Pons (tissue), 1 donor: ENCODE measurements around the gene ZFTA.
"Not testable (repeated sequence)": the region's sequence is repeated elsewhere in the genome, so short reads cannot be mapped to it uniquely, and the experiment has no call there.

Experiments
- DNase-seq: peaks from one replicate; pipeline ENCODE4 v3.0.0-alpha.2; 2016; ENCODE audit warnings: low spot score

The ZFTA gene

DNA sequence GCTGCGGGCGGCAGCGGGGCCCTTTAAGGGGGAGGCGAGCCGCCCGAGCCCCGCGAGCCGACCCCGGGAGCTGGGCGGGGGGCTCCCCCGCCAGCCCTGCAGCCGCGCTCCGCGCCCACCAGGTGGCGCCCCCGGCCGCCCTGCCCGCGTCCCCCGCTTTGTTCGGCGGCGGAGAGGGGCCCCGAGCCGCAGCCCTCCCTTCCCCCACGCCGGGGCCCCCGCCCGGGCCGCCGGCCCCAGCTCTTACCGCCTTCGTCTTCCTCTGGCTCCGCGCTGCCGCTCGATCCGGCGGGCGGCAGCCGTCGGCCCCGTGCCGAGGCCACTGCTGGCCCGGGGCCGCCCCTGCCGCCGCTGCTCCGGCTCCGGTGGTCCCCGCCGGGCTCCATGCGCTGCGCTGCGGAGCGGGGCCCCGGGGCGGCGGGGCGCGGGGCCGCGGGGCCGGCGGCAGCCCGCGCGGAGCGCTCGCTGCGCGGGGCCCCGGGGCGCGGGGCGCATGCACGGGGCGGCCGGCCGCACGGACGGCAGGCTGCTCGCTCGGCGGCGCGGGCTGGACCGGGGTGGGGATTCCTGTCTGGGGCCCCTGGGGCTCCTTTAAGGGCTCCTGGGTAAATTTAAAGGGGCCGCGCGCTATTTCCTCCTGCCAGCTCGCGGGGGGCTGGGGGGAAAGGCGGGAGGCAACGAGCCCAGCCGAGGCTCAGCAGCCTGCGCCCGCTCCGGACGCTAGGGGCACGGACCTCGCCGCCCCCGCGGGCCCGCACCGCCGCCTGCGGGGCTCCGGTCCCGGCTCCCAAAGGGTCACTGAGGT lies at the start of gene ZFTA:
Gene ZFTA, minus strand, starts transcription at position 539 of the 805 bp plus-strand sequence. Its CDS starts 153 bp downstream, at position 386.
- no peak for DNase-seq

DNA sequence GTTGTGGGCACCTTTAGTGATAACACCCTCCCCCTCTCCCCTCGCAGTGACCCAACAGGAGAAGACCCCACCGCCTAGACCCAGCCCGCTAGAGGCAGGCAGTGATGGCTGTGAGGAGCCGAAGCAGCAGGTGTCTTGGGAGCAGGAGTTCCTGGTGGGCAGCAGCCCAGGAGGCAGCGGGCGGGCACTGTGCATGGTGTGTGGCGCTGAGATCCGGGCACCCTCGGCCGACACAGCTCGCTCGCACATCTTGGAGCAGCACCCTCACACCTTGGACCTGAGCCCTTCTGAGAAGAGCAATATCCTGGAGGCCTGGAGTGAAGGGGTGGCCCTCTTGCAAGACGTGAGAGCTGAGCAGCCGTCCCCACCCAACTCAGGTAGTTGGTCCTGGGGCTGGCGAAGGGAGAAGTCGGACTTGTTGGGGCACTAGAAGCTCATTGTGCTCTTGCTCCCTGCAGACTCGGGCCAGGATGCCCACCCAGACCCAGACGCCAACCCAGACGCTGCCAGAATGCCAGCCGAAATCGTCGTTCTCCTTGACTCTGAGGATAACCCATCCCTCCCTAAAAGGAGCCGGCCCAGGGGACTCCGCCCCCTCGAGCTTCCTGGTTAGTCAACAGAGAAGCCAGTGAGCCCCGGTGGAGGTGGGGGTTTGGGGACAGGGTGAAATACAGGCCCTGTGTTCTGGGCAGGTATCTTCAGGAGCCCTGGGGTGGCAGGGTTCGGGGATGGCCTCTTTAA lies 49.4 kb upstream of the ZFTA start:
- DNase-seq = no peak

DNA sequence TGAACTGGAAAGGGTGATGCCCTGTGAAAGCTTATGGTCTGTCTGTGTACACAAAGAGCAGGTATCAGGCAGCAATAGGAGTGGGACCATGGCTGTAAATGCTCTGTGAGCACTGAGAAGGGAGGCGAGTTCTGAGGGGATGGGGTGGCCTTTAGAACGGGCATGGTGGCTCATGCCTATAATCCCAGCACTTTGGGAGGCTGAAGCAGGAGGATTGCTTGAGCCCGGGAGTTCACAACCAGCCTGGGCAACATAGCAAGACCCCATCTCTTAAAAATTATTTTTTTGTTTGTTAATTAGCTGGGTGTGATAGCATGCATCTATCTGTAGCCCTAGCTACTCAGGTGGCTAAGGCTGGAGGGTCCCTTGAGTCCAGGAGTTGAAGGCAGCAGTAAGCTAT lies 48.2 kb upstream of the ZFTA start:
- DNase-seq = no peak

DNA sequence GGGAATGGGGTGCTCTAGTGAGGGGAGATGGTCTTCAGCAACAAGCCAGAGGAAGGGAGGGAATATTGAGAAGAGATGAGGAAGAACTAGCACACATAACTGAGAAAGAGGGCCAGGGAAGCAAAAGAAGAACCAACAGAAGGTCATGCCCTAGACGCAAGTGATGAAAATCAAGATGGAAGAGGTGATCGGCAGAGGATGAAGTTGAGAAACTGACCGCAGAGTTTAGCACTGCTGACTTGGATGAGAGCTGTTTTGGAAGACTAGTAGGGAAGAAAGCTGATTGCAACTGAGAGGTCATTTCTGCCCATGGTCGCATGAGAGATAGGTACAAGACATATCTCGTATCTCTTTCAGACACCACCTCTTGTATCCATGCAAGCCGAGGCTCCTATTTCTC lies 47.6 kb upstream of the ZFTA start:
- DNase-seq = no peak

DNA sequence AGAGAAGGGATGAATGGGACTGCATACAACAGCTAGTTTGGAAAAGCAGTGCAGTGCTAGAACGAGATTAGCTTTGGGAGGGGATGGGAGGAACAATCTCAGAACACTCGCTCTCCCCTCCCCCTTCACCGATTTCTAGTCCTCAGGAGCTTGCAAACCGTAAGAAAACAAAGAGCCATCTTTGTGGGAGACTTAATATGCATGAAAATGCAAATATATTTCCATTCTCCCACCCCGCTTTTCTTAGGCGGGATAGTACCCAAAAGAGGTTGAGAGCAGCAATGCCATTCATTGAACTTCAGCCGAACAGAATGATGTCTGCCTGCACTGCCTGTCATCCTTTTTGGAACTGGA lies 45.8 kb upstream of the ZFTA start:
- peak; percentile 9 for DNase-seq

DNA sequence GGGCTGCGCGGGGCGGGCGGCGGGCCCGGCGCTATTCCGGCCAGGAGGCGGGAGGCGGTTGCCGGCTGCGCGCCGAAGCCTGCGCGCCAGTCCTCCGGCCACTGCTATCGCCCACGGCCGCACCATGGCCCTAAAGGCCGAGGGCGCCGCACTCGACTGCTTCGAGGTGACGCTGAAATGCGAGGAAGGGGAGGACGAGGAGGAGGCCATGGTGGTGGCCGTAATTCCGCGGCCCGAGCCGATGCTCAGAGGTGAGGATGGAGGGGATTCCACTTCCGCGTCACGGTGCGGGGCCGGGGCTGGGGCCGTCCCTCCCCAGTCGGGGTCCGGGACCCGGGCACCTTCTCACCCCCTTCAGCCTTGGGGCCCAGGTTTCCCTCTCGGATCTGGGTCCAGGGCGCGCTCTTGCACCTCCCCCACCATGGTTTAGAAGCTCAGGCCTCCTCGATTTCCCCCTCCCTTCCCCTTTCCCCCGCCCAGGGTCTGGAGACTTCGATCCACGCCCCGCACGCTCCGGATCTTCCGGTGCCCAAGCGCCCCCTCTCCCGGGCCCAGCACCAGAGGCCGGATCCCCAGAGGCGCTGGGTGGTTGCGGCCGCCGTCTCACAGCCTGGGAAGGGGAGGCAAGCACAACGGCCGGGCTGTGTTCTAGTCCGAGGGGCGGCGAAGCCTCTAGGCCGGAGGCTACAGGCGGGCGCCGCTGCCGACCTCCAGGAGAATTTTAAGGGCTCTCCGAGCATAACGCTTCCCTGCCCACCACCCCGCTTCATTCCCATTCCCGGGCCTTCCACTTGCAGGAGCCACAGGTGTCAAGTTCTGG lies 45.2 kb upstream of the ZFTA start:
- DNase-seq = peak; percentile 8

DNA sequence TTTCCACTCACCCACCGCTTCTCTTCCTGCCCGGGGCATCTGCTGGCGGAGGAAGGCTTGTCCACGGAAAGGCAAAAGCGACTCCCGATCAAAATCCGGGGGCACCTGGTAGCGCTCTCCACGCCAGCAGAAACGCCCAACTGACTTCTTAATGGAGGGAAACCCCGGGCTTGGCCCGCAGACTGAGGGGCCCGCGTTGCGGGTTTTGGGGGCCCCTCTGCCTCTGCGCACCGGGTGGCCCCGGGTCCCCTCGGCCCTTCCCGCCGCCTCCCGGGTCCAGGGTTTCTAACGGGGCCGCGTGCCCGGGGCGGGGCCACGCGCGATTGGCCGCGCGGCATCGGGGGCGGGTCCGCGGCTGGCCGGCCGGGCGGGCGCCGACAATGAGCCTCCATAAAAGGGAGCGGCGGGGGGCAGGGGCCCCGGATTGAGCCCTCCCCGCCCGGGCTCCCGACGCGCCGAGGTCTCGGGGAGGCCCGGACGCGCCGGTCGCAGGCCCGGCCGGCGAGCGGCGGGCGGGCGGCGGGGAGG lies 44.5 kb upstream of the ZFTA start, which contains the start of gene SPINDOC:
Gene SPINDOC, plus strand, starts transcription at position 422 of the 528 bp plus-strand sequence. CDS start 231 bp downstream, outside the sequence.
- peak; percentile 58 for DNase-seq

DNA sequence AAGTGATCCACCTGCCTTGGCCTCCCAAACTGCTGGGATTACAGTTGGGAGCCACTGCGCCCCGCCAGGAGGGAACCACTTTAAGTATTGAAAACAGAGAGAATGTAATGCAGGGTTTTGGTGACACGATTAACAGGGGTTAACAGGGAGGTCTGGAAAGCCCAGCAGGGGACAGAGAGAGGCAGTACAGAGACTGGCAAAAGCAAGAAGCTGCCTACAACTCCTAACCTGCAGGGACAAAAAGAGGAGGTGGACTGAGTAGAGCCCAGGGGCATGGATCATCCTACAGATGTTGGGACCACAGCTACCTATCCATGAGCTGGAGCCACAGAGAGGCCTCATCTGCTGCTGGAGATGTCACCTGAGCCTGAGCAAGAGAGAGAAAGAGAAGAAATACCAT lies 42.9 kb upstream of the ZFTA start:
- no peak for DNase-seq

DNA sequence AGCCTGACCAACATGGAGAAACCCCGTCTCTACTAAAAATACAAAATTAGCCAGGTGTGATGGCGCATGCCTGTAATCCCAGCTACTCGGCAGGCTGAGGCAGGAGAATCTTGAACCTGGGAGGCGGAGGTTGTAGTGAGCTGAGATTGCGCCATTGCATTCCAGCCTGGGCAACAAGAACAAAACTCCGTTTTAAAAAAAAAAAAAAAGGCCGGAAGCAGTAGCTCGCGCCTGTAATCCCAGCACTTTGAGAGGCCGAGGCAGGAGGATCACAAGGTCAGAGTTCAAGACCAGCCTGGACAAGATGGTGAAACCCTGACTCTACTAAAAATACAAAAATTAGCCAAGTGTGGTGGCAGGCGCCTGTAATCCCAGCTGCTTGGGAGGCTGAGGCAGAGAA lies 41.8 kb upstream of the ZFTA start:
- DNase-seq = not testable (repeated sequence)

DNA sequence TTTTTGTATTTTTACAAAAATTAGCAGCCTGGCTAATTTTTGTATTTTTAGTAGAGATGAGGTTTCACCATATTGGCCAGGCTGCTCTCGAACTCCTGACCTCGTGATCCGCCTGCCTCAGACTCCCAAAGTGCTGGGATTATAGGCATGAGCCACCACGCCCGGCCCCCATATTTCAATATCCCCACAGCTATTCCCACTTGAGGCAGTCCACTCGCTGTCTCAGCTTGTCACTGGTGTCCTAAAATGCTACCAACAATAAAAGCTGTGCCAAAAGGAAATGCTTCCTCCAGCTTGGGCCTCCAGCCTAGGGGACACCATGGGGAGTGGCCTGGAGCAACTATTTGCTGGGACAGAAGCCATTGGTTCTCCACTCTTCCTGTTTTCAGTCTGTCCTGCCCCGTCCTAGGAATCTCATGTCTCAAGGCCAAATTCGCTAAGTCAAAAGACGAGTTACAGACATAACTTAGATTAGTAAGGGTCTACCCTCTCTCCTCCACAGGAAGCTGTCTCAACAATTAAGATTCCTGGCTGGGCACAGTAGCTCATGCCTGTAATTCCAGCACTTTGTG lies 37.4 kb upstream of the ZFTA start:
- no peak for DNase-seq

DNA sequence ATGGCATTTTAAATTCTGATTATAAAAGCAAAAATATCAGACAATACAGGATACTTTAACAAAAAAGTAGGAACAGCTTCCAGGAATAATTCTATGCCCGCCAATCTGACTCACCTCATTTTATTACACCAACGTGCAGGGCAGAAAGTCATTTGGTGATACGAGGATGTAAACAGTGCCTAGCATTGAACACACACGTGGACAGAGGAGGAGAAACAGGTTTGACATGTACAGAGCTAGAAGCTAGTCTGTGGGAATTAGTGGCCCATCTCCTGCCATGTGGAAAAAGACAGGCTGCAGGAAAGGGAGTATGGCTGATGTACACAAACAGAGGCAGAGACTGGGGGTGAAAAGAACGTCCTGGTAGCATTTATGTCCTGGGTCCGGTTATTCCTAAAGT lies 35.7 kb upstream of the ZFTA start:
- no peak for DNase-seq

DNA sequence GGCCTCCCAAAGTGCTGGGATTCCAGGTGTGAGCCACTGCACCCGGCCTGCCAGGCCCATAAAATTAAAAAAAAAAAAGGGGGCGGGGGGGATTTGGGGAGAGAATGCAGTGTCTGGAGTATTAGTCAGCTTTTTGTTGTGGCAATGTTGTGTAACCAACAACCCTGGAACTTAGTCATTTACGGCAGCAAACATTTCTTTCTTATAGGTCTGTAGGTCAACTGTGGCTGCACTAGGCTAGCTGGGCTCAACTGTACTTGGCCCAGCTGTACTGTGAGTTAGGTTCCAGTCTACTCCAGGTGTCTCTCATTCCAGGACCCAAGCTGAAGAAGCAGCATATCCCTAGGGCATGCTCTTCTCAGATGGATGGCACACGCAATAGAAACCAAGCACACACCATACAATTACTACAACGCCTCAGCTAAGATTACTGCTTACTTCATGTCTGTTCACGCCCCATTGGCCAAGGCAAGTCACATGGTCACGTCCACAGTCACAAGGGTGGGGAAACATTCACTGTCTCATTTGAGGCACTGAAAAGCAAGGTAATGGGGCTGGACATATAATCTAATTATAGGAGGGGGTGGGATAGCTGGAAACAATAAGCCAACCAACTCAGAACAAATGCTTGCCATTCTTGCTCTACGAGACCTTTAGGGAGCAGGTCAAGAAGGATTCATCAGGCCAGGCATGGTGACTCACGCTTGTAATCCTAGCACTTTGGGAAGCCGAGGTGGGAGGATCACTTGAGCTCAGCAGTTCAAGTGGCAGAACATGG lies 34.3 kb upstream of the ZFTA start:
- no peak for DNase-seq

DNA sequence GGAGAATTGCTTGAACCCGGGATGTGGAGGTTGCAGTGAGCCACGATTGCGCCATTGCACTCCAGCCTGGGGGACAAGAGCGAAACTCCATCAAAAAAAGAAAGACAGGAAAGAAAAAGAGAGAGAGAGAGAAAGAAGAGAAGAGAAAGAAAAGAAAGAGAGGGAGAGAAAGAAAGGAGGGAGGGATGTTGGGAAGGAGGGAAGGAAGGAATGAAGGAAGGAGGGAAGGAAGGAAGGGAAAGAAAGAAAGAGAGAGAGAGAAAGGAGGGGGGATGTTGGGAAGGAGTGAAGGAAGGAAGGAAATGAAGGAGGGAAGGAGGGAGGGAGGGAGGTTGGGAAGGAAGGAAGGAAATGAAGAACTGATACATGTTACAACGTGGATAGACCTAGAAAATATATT lies 32.3 kb upstream of the ZFTA start:
- no peak for DNase-seq

DNA sequence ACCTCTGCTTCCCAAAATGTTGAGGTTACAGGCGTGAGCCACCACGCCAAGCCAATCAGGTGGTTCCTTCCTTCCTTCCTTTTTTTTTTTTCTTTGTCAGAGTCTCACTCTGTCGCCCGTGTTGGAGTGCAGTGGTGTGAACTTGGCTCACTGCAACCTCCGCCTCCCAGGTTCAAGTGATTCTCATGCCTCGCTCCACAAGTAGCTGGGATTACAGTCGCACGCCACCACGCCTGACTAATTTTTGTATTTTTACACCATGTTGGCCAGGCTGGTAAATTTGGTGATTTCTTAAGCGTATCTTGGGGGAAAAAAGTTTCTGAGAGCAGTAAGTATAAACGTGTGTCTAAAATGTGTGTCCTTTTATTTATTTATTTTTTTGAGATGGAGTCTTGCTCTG lies 26.5 kb upstream of the ZFTA start:
- DNase-seq = no peak

DNA sequence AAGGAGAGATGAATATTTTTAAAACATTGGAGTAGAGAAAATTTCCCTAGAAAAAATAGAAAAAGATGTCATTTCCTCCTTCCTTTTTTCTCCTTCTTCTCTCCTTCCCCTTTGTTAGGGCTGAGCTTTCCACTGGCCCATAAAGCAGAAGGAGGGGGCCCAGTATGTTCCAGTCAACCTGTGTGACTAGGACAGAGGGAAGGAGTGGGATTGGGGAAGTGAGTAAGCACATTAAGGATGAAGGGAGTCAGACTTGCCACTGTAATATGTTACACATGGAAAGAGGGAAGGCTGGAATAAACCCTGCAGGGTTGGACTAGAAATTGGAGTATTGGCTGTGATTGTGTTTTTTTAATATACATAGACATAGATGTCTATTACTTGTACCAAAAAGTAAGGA lies 24.6 kb upstream of the ZFTA start:
- DNase-seq = no peak

DNA sequence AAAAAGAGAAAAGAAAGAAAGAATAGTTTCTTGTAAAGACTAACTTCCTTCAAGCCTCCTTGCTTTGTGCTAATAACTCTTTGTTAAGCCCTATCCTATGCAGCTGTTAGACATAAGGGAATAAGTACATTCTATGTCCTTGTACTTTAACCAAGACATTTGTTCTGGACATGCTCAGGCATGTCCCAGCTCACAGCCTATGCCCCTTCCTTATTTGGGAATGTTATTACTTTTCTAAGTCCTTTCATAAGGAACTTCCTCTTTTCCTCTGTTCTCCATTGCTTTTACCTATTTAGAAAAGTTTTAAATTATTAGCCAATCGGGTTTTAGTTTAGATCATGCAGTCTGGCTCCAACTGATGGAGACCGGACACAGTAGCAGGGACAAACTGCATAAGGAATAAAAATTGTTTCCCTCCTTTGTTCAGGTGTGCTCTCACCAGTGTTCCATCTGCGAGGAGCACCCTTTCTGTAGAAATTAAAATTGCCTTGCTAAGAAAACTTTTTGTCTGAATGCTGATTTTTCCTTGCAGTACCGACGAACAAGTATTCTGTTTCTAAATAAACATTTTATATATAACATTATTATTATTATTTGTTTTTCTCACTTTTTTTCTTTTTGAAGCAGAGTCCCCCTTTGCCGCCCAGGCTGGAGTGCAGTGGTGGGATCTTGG lies 23.1 kb upstream of the ZFTA start:
- DNase-seq = no peak

DNA sequence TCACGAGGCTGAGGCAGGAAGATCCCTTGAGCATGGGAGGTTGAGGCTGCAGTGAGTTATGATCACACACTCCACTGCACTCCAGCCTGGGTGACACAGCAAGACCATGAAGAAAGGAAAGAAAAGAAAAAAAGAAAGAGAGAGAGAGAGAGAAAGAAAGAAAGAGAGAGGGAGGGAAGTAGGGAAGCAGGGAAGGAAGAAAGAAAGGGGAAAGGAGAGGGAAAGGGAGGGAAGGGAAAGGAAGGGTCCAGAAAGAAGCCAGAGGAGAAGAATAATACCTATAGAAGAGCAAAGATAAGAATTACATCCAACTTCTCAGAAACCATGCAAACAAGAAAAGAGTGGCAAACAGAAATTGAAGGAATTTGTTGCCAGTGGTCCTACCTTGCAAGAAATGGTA lies 17.2 kb upstream of the ZFTA start:
- no peak for DNase-seq

DNA sequence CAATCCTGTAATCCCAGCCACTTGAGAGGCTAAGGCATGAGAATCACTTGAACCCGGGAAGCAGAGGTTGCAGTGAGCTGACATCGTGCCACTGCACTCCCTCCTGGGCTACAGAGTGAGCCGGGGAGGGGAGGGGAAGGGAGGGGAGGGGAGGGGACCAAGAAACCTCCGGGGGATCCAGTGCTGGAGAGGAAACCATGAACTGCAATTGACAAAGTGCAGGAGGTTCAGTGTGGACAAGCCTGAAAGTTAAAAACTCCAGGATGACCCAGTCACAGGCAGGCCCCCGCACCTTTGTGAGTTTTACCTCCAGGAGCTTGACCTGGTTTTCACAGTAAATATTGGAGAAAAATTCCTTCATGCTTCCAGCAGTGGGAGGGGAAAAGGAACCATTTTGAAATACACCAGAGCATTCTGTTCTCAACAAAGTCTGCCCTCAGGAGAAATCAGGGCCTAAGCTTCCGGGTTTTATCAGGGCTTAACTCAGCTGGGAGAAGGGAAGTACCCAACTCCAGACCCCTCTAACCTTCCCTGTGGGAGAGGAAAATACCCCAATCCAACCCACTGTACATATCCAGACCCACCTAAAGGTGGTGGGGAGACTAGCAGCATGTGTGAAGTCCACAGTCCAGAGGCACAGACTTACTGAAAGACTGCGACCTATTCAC lies 15.5 kb upstream of the ZFTA start:
- DNase-seq = no peak

DNA sequence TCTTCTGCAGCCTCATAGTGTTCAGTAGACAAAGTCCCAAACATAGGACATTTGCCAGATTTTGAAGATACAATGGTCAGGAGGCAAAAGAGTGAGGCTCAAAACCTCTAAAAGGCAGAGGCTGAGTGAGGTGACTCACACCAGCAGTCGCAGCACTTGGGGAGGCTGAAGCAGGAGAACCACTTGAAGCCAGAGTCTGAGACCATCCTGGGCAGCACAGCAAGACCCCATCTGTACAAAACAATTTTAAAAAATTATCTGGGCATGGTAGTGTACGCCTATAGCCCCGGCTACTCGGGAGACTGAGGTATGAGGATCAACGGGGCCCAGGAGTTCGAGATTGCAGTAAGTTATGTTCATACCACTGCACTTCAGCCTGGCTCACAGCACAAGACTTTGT lies 14.2 kb upstream of the ZFTA start:
- no peak for DNase-seq

DNA sequence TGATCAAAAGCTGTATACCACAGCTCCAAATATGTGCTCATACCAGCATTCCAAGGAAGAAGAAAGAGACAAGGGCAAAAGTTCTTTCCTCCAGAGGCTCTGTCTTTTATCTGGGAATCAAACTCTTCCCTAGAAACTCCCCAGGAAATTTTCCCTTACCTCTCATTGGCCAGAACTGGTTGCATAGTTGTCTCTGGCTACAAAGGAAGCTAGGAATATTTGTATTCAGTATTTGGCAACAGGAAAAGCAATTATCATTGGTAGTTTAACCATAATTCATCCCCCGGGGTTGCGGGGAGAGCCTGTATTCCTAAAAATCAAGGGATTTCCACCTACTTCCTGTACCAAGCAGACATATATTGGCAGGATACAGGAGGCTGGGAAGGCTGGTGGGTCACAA lies 10.5 kb upstream of the ZFTA start:
- DNase-seq = no peak
